Endodermal cell (in vitro differentiated cells): ENCODE measurements around the gene USP21. TPM values are rescaled to one million over a fixed set of nuclear protein-coding genes. Genes with fewer than 3 reads are reported as not detected.

Source experiments
- DNase-seq: peaks from one replicate; pipeline ENCODE4 v3.0.0-alpha.2; 2017
- H3K27ac ChIP-seq: 2 replicates; pipeline ENCODE4 v1.5.1; 2013; ENCODE audit warnings: mild to moderate bottlenecking, low read depth, low read length, moderate library complexity
- H3K27me3 ChIP-seq: 2 replicates; pipeline ENCODE4 v1.6.1; 2013; ENCODE audit warnings: mild to moderate bottlenecking, low read length, moderate library complexity; ENCODE audit not compliant: insufficient read depth, control insufficient read depth, poor library complexity, severe bottlenecking
- H3K36me3 ChIP-seq: 2 replicates; pipeline ENCODE4 v1.7.0; 2013; ENCODE audit warnings: mild to moderate bottlenecking, low read length, moderate library complexity; ENCODE audit not compliant: control insufficient read depth, insufficient read depth
- H3K4me1 ChIP-seq: one replicate; pipeline ENCODE4 v1.7.0; 2013; ENCODE audit warnings: low read length; ENCODE audit not compliant: control insufficient read depth, insufficient read depth
- H3K4me3 ChIP-seq: 2 replicates; pipeline ENCODE4 v1.5.1; 2013; ENCODE audit warnings: mild to moderate bottlenecking, low read length, moderate library complexity
- H3K9ac ChIP-seq: 2 replicates; pipeline ENCODE4 v1.6.1; 2013; ENCODE audit warnings: mild to moderate bottlenecking, low read length, moderate library complexity; ENCODE audit not compliant: poor library complexity, severe bottlenecking; ENCODE audit errors: extremely low read depth
- H3K9me3 ChIP-seq: 2 replicates; pipeline ENCODE4 v1.6.1; 2013; ENCODE audit warnings: mild to moderate bottlenecking, low read length, moderate library complexity; ENCODE audit not compliant: control insufficient read depth
- H3K27ac Mint-ChIP-seq: 2 replicates; pipeline ENCODE4 v1.8.0; 2020; ENCODE audit warnings: mixed read lengths
- H3K27me3 Mint-ChIP-seq: 2 replicates; pipeline ENCODE4 v1.8.0; 2021; ENCODE audit warnings: mild to moderate bottlenecking, mixed read lengths; ENCODE audit not compliant: insufficient read depth
- H3K36me3 Mint-ChIP-seq: 2 replicates; pipeline ENCODE4 v1.8.0; 2020; ENCODE audit warnings: low read depth, mixed read lengths
- H3K4me1 Mint-ChIP-seq: 2 replicates; pipeline ENCODE4 v1.8.0; 2020; ENCODE audit warnings: mixed read lengths
- H3K4me3 Mint-ChIP-seq: 2 replicates; pipeline ENCODE4 v1.8.0; 2020; ENCODE audit warnings: mild to moderate bottlenecking, moderate library complexity, mixed read lengths
- H3K9me3 Mint-ChIP-seq: 2 replicates; pipeline ENCODE4 v1.8.0; 2020; ENCODE audit warnings: mild to moderate bottlenecking, mixed read lengths
- CTCF ChIP-seq: fragments of 200-600 bp; sonication (generic); conservative IDR thresholded peaks from 2 replicates; pipeline ENCODE4 v1.5.0; 2021; ENCODE audit warnings: antibody characterized with exemption, mild to moderate bottlenecking
- WGBS, 2 experiments: methylation state at CpG; one replicate each; pipeline versions ENCODE4 v1.1.5 to v1.1.7; 2013; ENCODE audit warnings: missing lambda C conversion rate in 2 of 2, mixed read lengths in 1 of 2; ENCODE audit not compliant: insufficient coverage in 1 of 2, insufficient read length in 1 of 2; 5-methylcytosine and 5-hydroxymethylcytosine counted together
- total RNA-seq, 2 donors: library from RNA; stranded (reverse); fragmentation: NEBNext Ultra II Directional in 1 of 2; extraction: Animal tissue kit (Norgen Biotek cat#: 25700) in 1 of 2; gene quantifications; 2 replicates in 1 of 2; 3 replicates in 1 of 2; pipeline ENCODE4 v1.2.1, GENCODE V29; 2021

USP21 gene
- total RNA-seq, 2 donors from 2014 or later = 26.7 to 39.7 TPM

GRCh38 chr1:161191971-161192370 is 32.7 kb downstream of the USP21 start:
- H3K9me3 ChIP-seq = no peaks in the 10 kb centered on the region
- no peak for TF ChIP-seq CTCF
- H3K4me1 ChIP-seq = no peaks in the 10 kb centered on the region
- no peaks in the 10 kb centered on the region for H3K36me3 Mint-ChIP-seq
- no peak overlapping the region for H3K9ac ChIP-seq
- no peak overlapping the region for H3K4me3 ChIP-seq
- H3K27me3 Mint-ChIP-seq = no peaks in the 10 kb centered on the region
- 83 to 98% methylated on average over 6 to 8 of the region's 8 CpGs for WGBS, 2 experiments
- DNase-seq = no peak
- H3K27me3 ChIP-seq = no peaks in the 10 kb centered on the region
- peak overlapping the region; percentile 18 for H3K27ac Mint-ChIP-seq
- peaks cover 8% of the 10 kb centered on the region for H3K4me1 Mint-ChIP-seq
- no peak overlapping the region for H3K27ac ChIP-seq
- H3K4me3 Mint-ChIP-seq = no peak overlapping the region
- no peaks in the 10 kb centered on the region for H3K9me3 Mint-ChIP-seq
- H3K36me3 ChIP-seq = no peaks in the 10 kb centered on the region

- WGBS, 2 experiments = 66 to 73% methylated on average over 4 to 14 of the region's 15 CpGs
- Histone ChIP-seq H3K9me3 (no peaks in the 10 kb centered on the region), H3K4me1 (no peaks in the 10 kb centered on the region), H3K36me3 (no peaks in the 10 kb centered on the region), H3K9ac (no peak overlapping the region), H3K27ac (no peak overlapping the region), H3K4me3 (no peak overlapping the region), H3K27me3 (no peaks in the 10 kb centered on the region)
- Mint-ChIP-seq H3K27ac (peak overlapping the region; percentile 62), H3K4me3 (no peak overlapping the region), H3K36me3 (no peaks in the 10 kb centered on the region), H3K27me3 (no peaks in the 10 kb centered on the region), H3K9me3 (no peaks in the 10 kb centered on the region), H3K4me1 (peaks cover 16% of the 10 kb centered on the region)
- peak; percentile 89 for TF ChIP-seq CTCF
- DNase-seq = peak; percentile 87
Observed at GRCh38 chr1:161192476-161193465, 33.5 kb downstream of the USP21 start.

- 94 to 99% methylated on average over 14 to 21 of the region's 21 CpGs for WGBS, 2 experiments
- Histone ChIP-seq H3K4me3 (no peak overlapping the region), H3K36me3 (no peaks in the 10 kb centered on the region), H3K27me3 (no peaks in the 10 kb centered on the region), H3K27ac (no peak overlapping the region), H3K9ac (no peak overlapping the region), H3K4me1 (peaks cover 4% of the 10 kb centered on the region), H3K9me3 (no peaks in the 10 kb centered on the region)
- H3K4me1 Mint-ChIP-seq = peaks cover 26% of the 10 kb centered on the region
- no peaks in the 10 kb centered on the region for H3K36me3 Mint-ChIP-seq
- no peak overlapping the region for H3K27ac Mint-ChIP-seq
- DNase-seq = no peak
- no peaks in the 10 kb centered on the region for H3K9me3 Mint-ChIP-seq
- no peak overlapping the region for H3K4me3 Mint-ChIP-seq
- H3K27me3 Mint-ChIP-seq = no peaks in the 10 kb centered on the region
- peak; percentile 12 for TF ChIP-seq CTCF
Observed at GRCh38 chr1:161193561-161194235, 34.4 kb downstream of the USP21 start.
